HCT116 (cell line): ENCODE results near the gene DHPS. TPM values are rescaled to one million over a fixed set of nuclear protein-coding genes. Genes with fewer than 3 reads are reported as not detected.

Source experiments
- ATAC-seq: fragments of 200-7000 bp; cut with Tn5 transposase; 2 replicates; pipeline ENCODE4 v1.9.1; 2020; ENCODE audit warnings: mild to moderate bottlenecking, moderate library complexity
- BruUV-seq: library from RNA; stranded (reverse); fragments of 400-500 nt; replicated peaks from 2 replicates; lab custom pipeline; 2021; lab: Mats Ljungman, UMichigan
- CTCF ChIA-PET: fragments of 300-600 bp; sonication (Branson Sonifier 250); formaldehyde crosslinking; loops from one replicate; lab custom pipeline; 2021; ENCODE audit warnings: antibody characterized with exemption; lab: Charles Lee
- POLR2A ChIA-PET: fragments of 300-600, 350-600 bp; sonication (Branson Sonifier 250); formaldehyde crosslinking; loops from one replicate; lab custom pipeline; 2021; ENCODE audit warnings: antibody characterized with exemption; lab: Charles Lee
- RAD21 ChIA-PET, 2 experiments: fragments of 300-600 bp; sonication (Branson Sonifier 250); formaldehyde crosslinking; loops; one replicate each; lab custom pipeline; 2023; ENCODE audit warnings: low total read pairs in 2 of 2; ENCODE audit not compliant: uncharacterized antibody in 2 of 2, unreplicated experiment in 2 of 2, low non-redundant PET in 1 of 2; lab: Charles Lee
- DNase-seq: peaks from one replicate; pipeline ENCODE4 v3.0.0-alpha.2; 2010; ENCODE audit warnings: low read depth, low spot score
- H2AFZ ChIP-seq: fragments of 200-600 bp; shearing (Covaris generic), sonication (generic); 2 replicates; pipeline ENCODE4 v1.6.1; 2017; ENCODE audit warnings: low read depth, mixed run types, mixed read lengths, antibody characterized with exemption, low read length; ENCODE audit not compliant: poor library complexity, severe bottlenecking
- H3K27ac ChIP-seq: 2 replicates; pipeline ENCODE4 v1.5.1; 2012; ENCODE audit warnings: low read depth, low read length
- H3K27me3 ChIP-seq: fragments of 200-600 bp; sonication (generic); 2 replicates; pipeline ENCODE4 v1.6.1; 2016; ENCODE audit warnings: mixed run types, low read length, mixed read lengths; ENCODE audit not compliant: insufficient read depth
- H3K36me3 ChIP-seq, 2 experiments: fragments of 200-500 bp in 1 of 2; fragments of 200-600 bp in 1 of 2; sonication (Bioruptor generic) in 1 of 2; sonication (generic) in 1 of 2; 2 replicates each; pipeline versions ENCODE4 v1.5.1 to v1.6.1; 2014 to 2016; ENCODE audit warnings: low read length in 2 of 2, inconsistent platforms in 1 of 2, mixed read lengths in 1 of 2, mixed run types in 1 of 2; ENCODE audit not compliant: insufficient read depth in 2 of 2, control insufficient read depth in 1 of 2
- H3K4me1 ChIP-seq, 2 experiments: fragments of 200-600 bp in 1 of 2; sonication (generic) in 1 of 2; 2 replicates each; pipeline versions ENCODE4 v1.5.1 to v1.6.1; 2012 to 2017; ENCODE audit warnings: low read length in 2 of 2, inconsistent platforms in 1 of 2, mild to moderate bottlenecking in 1 of 2, mixed read lengths in 1 of 2, mixed run types in 1 of 2, moderate library complexity in 1 of 2; ENCODE audit not compliant: insufficient read depth in 2 of 2, control insufficient read depth in 1 of 2
- H3K4me2 ChIP-seq: fragments of 200-600 bp; sonication (generic); 2 replicates; pipeline ENCODE4 v1.6.1; 2017; ENCODE audit warnings: mixed run types, low read length, mixed read lengths
- H3K4me3 ChIP-seq, 2 experiments: fragments of 200-600 bp in 1 of 2; sonication (generic) in 1 of 2; replicated peaks in 1 of 2; 2 replicates each; pipeline ENCODE4 v1.5.1; 2011 to 2016; ENCODE audit warnings: low read length in 2 of 2, control low read depth in 1 of 2, low read depth in 1 of 2, mild to moderate bottlenecking in 1 of 2, mixed read lengths in 1 of 2, mixed run types in 1 of 2
- H3K79me2 ChIP-seq: fragments of 200-600 bp; sonication (generic); 2 replicates; pipeline ENCODE4 v1.6.1; 2017; ENCODE audit warnings: mild to moderate bottlenecking, mixed run types, low read length, moderate library complexity, mixed read lengths; ENCODE audit not compliant: insufficient read depth
- H3K9ac ChIP-seq: fragments of 200-600 bp; sonication (generic); 2 replicates; pipeline ENCODE4 v1.6.1; 2016; ENCODE audit warnings: low read length, mixed read lengths
- H3K9me2 ChIP-seq: fragments of 200-600 bp; sonication (generic), shearing (Covaris generic); 2 replicates; pipeline ENCODE4 v1.6.1; 2017; ENCODE audit warnings: mixed run types, mild to moderate bottlenecking, moderate library complexity; ENCODE audit not compliant: insufficient read depth
- H3K9me3 ChIP-seq, 2 experiments: fragments of 200-500 bp in 1 of 2; fragments of 200-600 bp in 1 of 2; sonication (Bioruptor generic) in 1 of 2; sonication (generic) in 1 of 2; 2 replicates each; pipeline ENCODE4 v1.6.1; 2014 to 2017; ENCODE audit warnings: low read length in 2 of 2, mixed read lengths in 2 of 2, inconsistent platforms in 1 of 2, low read depth in 1 of 2, mild to moderate bottlenecking in 1 of 2, mixed run types in 1 of 2, moderate library complexity in 1 of 2; ENCODE audit not compliant: control insufficient read depth in 1 of 2, insufficient read depth in 1 of 2
- H4K20me1 ChIP-seq: fragments of 200-600 bp; sonication (generic), shearing (Covaris generic); 2 replicates; pipeline ENCODE4 v1.6.1; 2017; ENCODE audit warnings: mixed run types, mild to moderate bottlenecking, moderate library complexity; ENCODE audit not compliant: insufficient read depth
- CEBPB ChIP-seq: IDR thresholded peaks from 2 replicates; pipeline ENCODE4 v1.6.1; 2012; ENCODE audit warnings: low read depth
- ELF1 ChIP-seq: IDR thresholded peaks from 2 replicates; pipeline ENCODE4 v1.6.1; 2012; ENCODE audit warnings: low read depth, borderline replicate concordance
- EZH2phosphoT487 ChIP-seq: fragments of 200-600 bp; IDR thresholded peaks from 2 replicates; pipeline ENCODE4 v1.6.1; 2018; ENCODE audit warnings: antibody characterized with exemption, borderline replicate concordance
- JUND ChIP-seq: IDR thresholded peaks from 2 replicates; pipeline ENCODE4 v1.6.1; 2012
- POLR2A ChIP-seq: IDR thresholded peaks from 2 replicates; pipeline ENCODE4 v1.7.0; 2011; ENCODE audit warnings: borderline replicate concordance; ENCODE audit not compliant: insufficient read depth, insufficient read length; ENCODE audit errors: extremely low read depth
- POLR2AphosphoS5 ChIP-seq: IDR thresholded peaks from 2 replicates; pipeline ENCODE4 v1.6.1; 2011; ENCODE audit warnings: mild to moderate bottlenecking, low read depth, low read length, moderate library complexity
- SIN3A ChIP-seq: IDR thresholded peaks from 2 replicates; pipeline ENCODE4 v1.6.1; 2012; ENCODE audit warnings: low read depth
- SP1 ChIP-seq: IDR thresholded peaks from 2 replicates; pipeline ENCODE4 v1.6.1; 2012; ENCODE audit warnings: low read depth
- YY1 ChIP-seq: IDR thresholded peaks from 2 replicates; pipeline ENCODE4 v1.6.1; 2011; ENCODE audit warnings: low read length, low read depth, moderate library complexity, mild to moderate bottlenecking; ENCODE audit not compliant: insufficient replicate concordance; ENCODE audit errors: extremely low read depth
- ZNF274 ChIP-seq: fragments of 200-500 bp; sonication (Bioruptor generic); IDR thresholded peaks from 2 replicates; pipeline ENCODE4 v1.6.1; 2014; ENCODE audit warnings: mild to moderate bottlenecking, low read depth, low read length, inconsistent platforms
- intact Hi-C: fragments of 100-400 bp; cut with micrococcal nuclease; formaldehyde crosslinking; loops from 2 replicates; pipeline ENCODE4 v1.10.0; 2022
- total RNA-seq: library from RNA; stranded (reverse); gene quantifications from one replicate; pipeline ENCODE4 v1.2.1, GENCODE V29; 2021; ENCODE audit not compliant: unreplicated experiment
- TF ChIP-seq, protein P1 (sequence below): IDR thresholded peaks from 2 replicates; pipeline ENCODE4 v1.6.1; 2011; ENCODE audit warnings: mild to moderate bottlenecking, low read length, moderate library complexity; ENCODE audit not compliant: insufficient replicate concordance; ENCODE audit errors: extremely low read depth
- TF ChIP-seq, protein P2 (sequence below): IDR thresholded peaks from 2 replicates; pipeline ENCODE4 v1.6.1; 2012
- TF ChIP-seq, protein P3 (sequence below): IDR thresholded peaks from 2 replicates; pipeline ENCODE4 v1.6.1; 2012

Gene DHPS
- total RNA-seq, 1 experiment from 2014 or later = 134 TPM

DNA sequence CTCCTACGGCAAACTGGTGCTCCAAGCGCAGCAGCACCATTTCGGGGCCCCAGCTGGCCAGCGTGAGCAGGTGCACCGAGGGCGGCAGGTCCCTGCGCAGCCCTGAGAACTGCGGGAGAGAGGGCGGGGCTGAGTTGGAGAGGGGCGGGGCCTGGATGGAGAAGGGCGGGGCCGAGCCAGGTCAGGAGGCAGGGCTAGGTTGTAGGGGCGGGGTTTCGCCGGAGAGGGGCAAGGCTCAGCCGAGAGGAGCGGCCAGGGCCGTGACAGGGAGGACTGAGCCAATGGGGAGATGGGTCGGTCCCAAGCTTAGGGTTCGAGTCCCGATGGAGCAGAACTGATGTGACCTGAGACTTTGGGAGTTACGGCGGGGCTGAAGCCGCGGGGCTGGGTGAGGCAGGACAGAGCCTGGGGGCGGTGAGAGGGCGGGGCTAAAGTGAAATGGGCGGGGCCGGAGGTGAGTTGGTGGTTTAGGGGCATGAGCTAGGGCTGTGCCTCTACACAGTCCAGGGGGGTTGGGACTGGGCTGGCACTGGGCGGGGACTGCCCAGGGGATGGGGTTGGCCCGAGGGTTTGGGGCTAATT, 34.1 kb downstream of the DHPS start (continued):
- no peak for TF ChIP-seq CEBPB
- no peak for TF ChIP-seq ZNF274

DNA sequence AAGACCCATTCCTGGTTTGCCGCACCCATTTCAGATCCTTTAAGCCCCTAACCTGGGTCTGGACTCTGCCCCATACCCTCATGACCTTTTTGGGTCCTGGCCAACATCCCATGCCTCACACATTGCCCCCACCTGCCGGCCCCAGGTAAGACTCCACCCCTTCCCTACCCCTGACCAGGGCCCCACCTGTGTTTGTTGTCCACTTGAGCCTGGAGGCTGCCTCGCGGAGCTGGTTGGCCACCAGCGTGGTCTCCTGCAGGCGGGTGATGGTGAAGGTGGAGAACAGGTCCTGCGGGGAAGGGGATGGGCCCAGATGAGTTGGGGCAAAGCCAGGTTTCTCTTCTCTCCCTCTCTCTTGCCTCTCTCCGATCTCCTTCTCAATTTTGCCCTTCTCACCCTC, 34.6 kb downstream of the DHPS start:
- no peak for TF ChIP-seq ZNF274
- TF ChIP-seq, protein P1, sequence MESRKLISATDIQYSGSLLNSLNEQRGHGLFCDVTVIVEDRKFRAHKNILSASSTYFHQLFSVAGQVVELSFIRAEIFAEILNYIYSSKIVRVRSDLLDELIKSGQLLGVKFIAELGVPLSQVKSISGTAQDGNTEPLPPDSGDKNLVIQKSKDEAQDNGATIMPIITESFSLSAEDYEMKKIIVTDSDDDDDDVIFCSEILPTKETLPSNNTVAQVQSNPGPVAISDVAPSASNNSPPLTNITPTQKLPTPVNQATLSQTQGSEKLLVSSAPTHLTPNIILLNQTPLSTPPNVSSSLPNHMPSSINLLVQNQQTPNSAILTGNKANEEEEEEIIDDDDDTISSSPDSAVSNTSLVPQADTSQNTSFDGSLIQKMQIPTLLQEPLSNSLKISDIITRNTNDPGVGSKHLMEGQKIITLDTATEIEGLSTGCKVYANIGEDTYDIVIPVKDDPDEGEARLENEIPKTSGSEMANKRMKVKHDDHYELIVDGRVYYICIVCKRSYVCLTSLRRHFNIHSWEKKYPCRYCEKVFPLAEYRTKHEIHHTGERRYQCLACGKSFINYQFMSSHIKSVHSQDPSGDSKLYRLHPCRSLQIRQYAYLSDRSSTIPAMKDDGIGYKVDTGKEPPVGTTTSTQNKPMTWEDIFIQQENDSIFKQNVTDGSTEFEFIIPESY = no peak
- no peak for TF ChIP-seq ELF1
- no peak for TF ChIP-seq EZH2phosphoT487
- TF ChIP-seq SP1 = no peak
- no peak for TF ChIP-seq POLR2AphosphoS5
- TF ChIP-seq CEBPB = no peak
- TF ChIP-seq SIN3A = no peak
- no peak for TF ChIP-seq JUND
- TF ChIP-seq, protein P2, sequence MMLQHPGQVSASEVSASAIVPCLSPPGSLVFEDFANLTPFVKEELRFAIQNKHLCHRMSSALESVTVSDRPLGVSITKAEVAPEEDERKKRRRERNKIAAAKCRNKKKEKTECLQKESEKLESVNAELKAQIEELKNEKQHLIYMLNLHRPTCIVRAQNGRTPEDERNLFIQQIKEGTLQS = no peak
- TF ChIP-seq, protein P3, sequence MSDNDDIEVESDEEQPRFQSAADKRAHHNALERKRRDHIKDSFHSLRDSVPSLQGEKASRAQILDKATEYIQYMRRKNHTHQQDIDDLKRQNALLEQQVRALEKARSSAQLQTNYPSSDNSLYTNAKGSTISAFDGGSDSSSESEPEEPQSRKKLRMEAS = no peak
- TF ChIP-seq YY1 = no peak
- TF ChIP-seq POLR2A = no peak
- TF ChIP-seq, all 23 proteins: peak for 0
- H3K36me3 ChIP-seq = no peaks in the 10 kb centered on the region
- no peak overlapping the region for H3K9ac ChIP-seq
- BruUV-seq = no TSS peak
- H3K79me2 ChIP-seq = no peaks in the 10 kb centered on the region
- H3K4me3 ChIP-seq = no peak overlapping the region
- no peak overlapping the region for H3K27ac ChIP-seq
- RAD21 ChIA-PET = interaction anchor here in 1 of 2 experiments (0.7 kb wide), 1 partner anchor 149 kb away, joined by 3 read pairs; no protein-coding TSS in a partner anchor
- no peaks in the 10 kb centered on the region for H3K27me3 ChIP-seq
- no peaks in the 10 kb centered on the region for H3K4me1 ChIP-seq
- CTCF ChIA-PET = no interaction called here
- H4K20me1 ChIP-seq = no peaks in the 10 kb centered on the region
- intact Hi-C loops = no loop called here
- H3K9me2 ChIP-seq = no peaks in the 10 kb centered on the region
- DNase-seq (no peak), ATAC-seq (no peak; the same call in 1 of the 2 replicates)
- POLR2A ChIA-PET = no interaction called here
- no peak overlapping the region for H2AFZ ChIP-seq
- H3K9me3 ChIP-seq = no peaks in the 10 kb centered on the region; a peak in 1 of 4 replicates
- H3K4me2 ChIP-seq = no peak overlapping the region
